Measurements from ENCODE around the gene ZMAT5.

- TF ChIP-seq CTCF (optimal IDR thresholded peaks at IDR 0.05 in 1 of 3, IDR thresholded peaks at IDR 0.05 in 1 of 3, conservative IDR thresholded peaks at IDR 0.05 in 1 of 3; ENCODE audit: extremely low read depth in 1 of 3, insufficient read depth in 2 of 3, low read length in 3 of 3) (no peak), EZH2 (IDR thresholded peaks at IDR 0.05; ENCODE audit: low read length) (no peak)
Observed at GRCh38 chr22:29816128-29816527, 49.3 kb upstream of the ZMAT5 start.
